GM10847 (cell line): ENCODE results near the gene HUS1.

Source experiments
- POLR2A ChIP-seq: IDR thresholded peaks from 2 replicates; pipeline ENCODE4 v1.6.1; 2011; ENCODE audit not compliant: insufficient read length; ENCODE audit errors: extremely low read depth

HUS1 gene

GRCh38 chr7:47988496-47989386, 9.3 kb upstream of the HUS1 start:
- TF ChIP-seq POLR2A, result no peak

GRCh38 chr7:47982610-47983009, 3.2 kb upstream of the HUS1 start:
- TF ChIP-seq POLR2A, result no peak

- no peak for TF ChIP-seq POLR2A
Measured at GRCh38 chr7:47979832-47980181, 392 bp upstream of the HUS1 start.

GRCh38 chr7:47978790-47979144, 648 bp downstream of the HUS1 start:
- no peak for TF ChIP-seq POLR2A

GRCh38 chr7:47973739-47974138, 5.7 kb downstream of the HUS1 start:
- TF ChIP-seq POLR2A, result no peak

- no peak for TF ChIP-seq POLR2A
Measured at GRCh38 chr7:47970761-47971160, 8.7 kb downstream of the HUS1 start.

- no peak for TF ChIP-seq POLR2A
Measured at GRCh38 chr7:47968847-47969774, 10.3 kb downstream of the HUS1 start.

- no peak for TF ChIP-seq POLR2A
Measured at GRCh38 chr7:47967708-47968107, 11.7 kb downstream of the HUS1 start.

GRCh38 chr7:47967123-47967522, 12.3 kb downstream of the HUS1 start:
- no peak for TF ChIP-seq POLR2A

- no peak for TF ChIP-seq POLR2A
Measured at GRCh38 chr7:47965456-47965855, 14.0 kb downstream of the HUS1 start.

- no peak for TF ChIP-seq POLR2A
Measured at GRCh38 chr7:47962262-47962661, 17.2 kb downstream of the HUS1 start.

- no peak for TF ChIP-seq POLR2A
Measured at GRCh38 chr7:47957156-47957555, 22.3 kb downstream of the HUS1 start.

- no peak for TF ChIP-seq POLR2A
Measured at GRCh38 chr7:47956220-47956619, 23.2 kb downstream of the HUS1 start.

- TF ChIP-seq POLR2A, result no peak
Measured at GRCh38 chr7:47954231-47954911, 25.0 kb downstream of the HUS1 start.

GRCh38 chr7:47953822-47954221, 25.6 kb downstream of the HUS1 start:
- TF ChIP-seq POLR2A, result no peak
